Suprapubic skin (tissue), 4 donors: ENCODE data around the gene NRGN. TPM values are rescaled to one million over a fixed set of nuclear protein-coding genes. Genes with fewer than 3 reads are reported as not detected.

Source experiments
- DNase-seq, 2 donors: peaks; one replicate each; pipeline ENCODE4 v3.0.0-alpha.2; 2019; ENCODE audit warnings: low spot score in 2 of 2
- H3K27ac ChIP-seq: fragments of 200-600 bp; sonication (generic); one replicate; pipeline ENCODE4 v1.5.1; 2019
- H3K27me3 ChIP-seq: fragments of 200-600 bp; sonication (generic); one replicate; pipeline ENCODE4 v1.5.1; 2019
- H3K36me3 ChIP-seq: fragments of 200-600 bp; sonication (generic); one replicate; pipeline ENCODE4 v1.5.1; 2019
- H3K4me1 ChIP-seq: fragments of 200-600 bp; sonication (generic); one replicate; pipeline ENCODE4 v1.5.1; 2019
- H3K4me3 ChIP-seq: fragments of 200-600 bp; sonication (generic); one replicate; pipeline ENCODE4 v1.5.1; 2019; ENCODE audit warnings: mild to moderate bottlenecking
- H3K9me3 ChIP-seq: fragments of 200-600 bp; sonication (generic); one replicate; pipeline ENCODE4 v1.5.1; 2019
- CTCF ChIP-seq, 2 donors: fragments of 200-600 bp in 1 of 2; fragments of 450-650 bp in 1 of 2; sonication (generic) in 1 of 2; IDR thresholded peaks; one replicate each; pipeline ENCODE4 v1.5.1; 2016 to 2019; ENCODE audit warnings: antibody characterized with exemption in 2 of 2, mild to moderate bottlenecking in 1 of 2, moderate library complexity in 1 of 2
- EP300 ChIP-seq: sonication (generic); formaldehyde crosslinking; IDR thresholded peaks from one replicate; pipeline ENCODE4 v1.6.1; 2017; ENCODE audit warnings: antibody characterized with exemption
- POLR2A ChIP-seq, 2 donors: fragments of 450-650 bp; IDR thresholded peaks; one replicate each; pipeline ENCODE4 v1.6.1; 2017; ENCODE audit warnings: antibody characterized with exemption in 2 of 2, mild to moderate bottlenecking in 2 of 2, moderate library complexity in 2 of 2
- POLR2AphosphoS5 ChIP-seq, 3 donors: sonication (generic); formaldehyde crosslinking; IDR thresholded peaks; one replicate each; pipeline ENCODE4 v1.6.1; 2017; ENCODE audit warnings: antibody characterized with exemption in 3 of 3
- WGBS: methylation state at CpG from one replicate; pipeline ENCODE4 v1.1.5; 2018; 5-methylcytosine and 5-hydroxymethylcytosine counted together
- total RNA-seq, 4 donors: library from RNA; depleted of rRNA; stranded (reverse); fragments of >200 nt; gene quantifications; one replicate each; pipeline ENCODE4 v1.1.0, GENCODE V29; 2016

The NRGN gene
- total RNA-seq, 4 donors from 2014 or later: 0.65 to 1.3 TPM; not detected in 2

- no peaks in the 10 kb centered on the region for H3K9me3 ChIP-seq
Observed at GRCh38 chr11:124719534-124719933, 20.2 kb upstream of the NRGN start.

GRCh38 chr11:124722176-124722575, 17.6 kb upstream of the NRGN start:
- Histone ChIP-seq H3K4me1 (peaks cover 26% of the 10 kb centered on the region), H3K27ac (no peak overlapping the region), H3K36me3 (no peaks in the 10 kb centered on the region), H3K4me3 (no peak overlapping the region), H3K9me3 (no peaks in the 10 kb centered on the region), H3K27me3 (peaks cover 85% of the 10 kb centered on the region)
- TF ChIP-seq EP300 (no peak), CTCF (IDR thresholded peaks at IDR 0.05) (no peak), POLR2A (IDR thresholded peaks at IDR 0.05) (no peak), POLR2AphosphoS5 (IDR thresholded peaks at IDR 0.05) (no peak)
- WGBS: 38% methylated on average over 6 of the region's 6 CpGs
- no peak for DNase-seq

More at GRCh38 chr11:124719534-124719933, 20.2 kb upstream of the NRGN start:
- 36% methylated on average over 2 of the region's 2 CpGs for WGBS
- Histone ChIP-seq H3K27ac (no peak overlapping the region), H3K27me3 (peaks cover 76% of the 10 kb centered on the region), H3K4me1 (peaks cover 19% of the 10 kb centered on the region), H3K36me3 (no peaks in the 10 kb centered on the region), H3K4me3 (no peak overlapping the region)
- TF ChIP-seq EP300: no peak
- TF ChIP-seq POLR2AphosphoS5 (IDR thresholded peaks at IDR 0.05): no peak
- TF ChIP-seq CTCF (IDR thresholded peaks at IDR 0.05): no peak
- no peak for TF ChIP-seq POLR2A (IDR thresholded peaks at IDR 0.05)
- DNase-seq: no peak

- TF ChIP-seq POLR2AphosphoS5 (IDR thresholded peaks at IDR 0.05): no peak
- Histone ChIP-seq H3K4me3 (no peak overlapping the region), H3K27ac (no peak overlapping the region), H3K4me1 (peaks cover 9% of the 10 kb centered on the region), H3K27me3 (peaks cover 63% of the 10 kb centered on the region), H3K36me3 (no peaks in the 10 kb centered on the region), H3K9me3 (no peaks in the 10 kb centered on the region)
- no peak for DNase-seq
- WGBS: 28% methylated on average over 14 of the region's 14 CpGs
Observed at GRCh38 chr11:124724979-124725718, 14.6 kb upstream of the NRGN start.

- 29% methylated on average over 6 of the region's 6 CpGs for WGBS
- no peak for DNase-seq
- no peak for TF ChIP-seq EP300
- no peak for TF ChIP-seq POLR2A (IDR thresholded peaks at IDR 0.05)
- TF ChIP-seq CTCF (IDR thresholded peaks at IDR 0.05): no peak
- no peak for TF ChIP-seq POLR2AphosphoS5 (IDR thresholded peaks at IDR 0.05)
- Histone ChIP-seq H3K4me1 (peaks cover 9% of the 10 kb centered on the region), H3K27me3 (peaks cover 62% of the 10 kb centered on the region), H3K9me3 (no peaks in the 10 kb centered on the region), H3K4me3 (no peak overlapping the region), H3K27ac (no peak overlapping the region), H3K36me3 (no peaks in the 10 kb centered on the region)
Observed at GRCh38 chr11:124725719-124726105, 14.0 kb upstream of the NRGN start.

- WGBS: 73% methylated on average over 4 of the region's 4 CpGs
- Histone ChIP-seq H3K27me3 (peaks cover 45% of the 10 kb centered on the region), H3K9me3 (no peaks in the 10 kb centered on the region), H3K4me1 (peaks cover 7% of the 10 kb centered on the region), H3K27ac (no peak overlapping the region), H3K36me3 (no peaks in the 10 kb centered on the region), H3K4me3 (no peak overlapping the region)
- TF ChIP-seq POLR2AphosphoS5 (IDR thresholded peaks at IDR 0.05): no peak
- no peak for TF ChIP-seq EP300
- TF ChIP-seq POLR2A (IDR thresholded peaks at IDR 0.05): no peak
- no peak for TF ChIP-seq CTCF (IDR thresholded peaks at IDR 0.05)
- no peak for DNase-seq
Observed at GRCh38 chr11:124727474-124727873, 12.3 kb upstream of the NRGN start.
